Measurements from ENCODE around the gene ODF4. TPM values are rescaled to one million over a fixed set of nuclear protein-coding genes. Genes with fewer than 3 reads are reported as not detected.

Gene ODF4, protein sequence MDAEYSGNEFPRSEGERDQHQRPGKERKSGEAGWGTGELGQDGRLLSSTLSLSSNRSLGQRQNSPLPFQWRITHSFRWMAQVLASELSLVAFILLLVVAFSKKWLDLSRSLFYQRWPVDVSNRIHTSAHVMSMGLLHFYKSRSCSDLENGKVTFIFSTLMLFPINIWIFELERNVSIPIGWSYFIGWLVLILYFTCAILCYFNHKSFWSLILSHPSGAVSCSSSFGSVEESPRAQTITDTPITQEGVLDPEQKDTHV
- total RNA-seq (2012; rRNA removed) (not detected in 2 replicates), polyA plus RNA-seq (2012; rRNA removed) (not detected in 2 replicates), Bru-seq, nascent RNA (not detected), BruChase-seq, experiment 1, labeled RNA remaining after a 6-hour chase (not detected), BruChase-seq, experiment 2, labeled RNA remaining after a 2-hour chase (not detected)
- not detected in 2 replicates for polyA plus RNA-seq (2012; cell fraction: cytosol; rRNA removed)
- polyA plus RNA-seq (2012; cell fraction: nucleus; rRNA removed; ENCODE audit: low replicate concordance) = not detected in 2 replicates
- long read RNA-seq = 0 reads

DNA sequence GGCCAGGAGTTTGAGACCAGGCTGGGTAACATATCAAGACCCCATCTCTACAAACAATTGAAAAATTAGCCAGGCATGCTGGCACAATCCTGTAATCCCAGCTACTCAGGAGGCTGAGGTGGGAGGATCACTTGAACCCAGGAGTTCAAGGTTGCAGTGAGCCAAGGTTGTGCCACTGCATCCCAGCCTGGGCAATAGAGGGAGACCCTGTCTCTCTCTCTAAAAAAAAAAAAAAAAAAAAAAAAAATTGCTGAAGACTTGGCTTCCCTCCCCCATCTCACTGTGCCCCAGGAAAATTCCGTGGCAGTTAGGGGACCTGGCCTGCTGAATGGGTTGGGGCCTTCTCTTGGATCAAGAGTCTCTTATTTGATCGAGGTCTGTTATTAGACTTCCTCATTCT is at the start of gene ODF4:
Gene ODF4 (plus strand): TSS at position 301 of the 400 bp plus-strand sequence. CDS start 212 bp downstream, outside the sequence.
- Histone ChIP-seq H3K27ac (ENCODE audit: insufficient read depth, low read length) (no peak within 1 kb of the TSS), H2AK9ac (replicated peaks; ENCODE audit: low read depth, low read length, poor library complexity) (no peak within 1 kb of the TSS), H3K4me1 (ENCODE audit: control insufficient read depth, insufficient read depth, low read length) (no peaks in the 10 kb centered on the region), H3K4ac (ENCODE audit: low read depth, low read length) (no peak within 1 kb of the TSS), H2AK5ac (ENCODE audit: low read depth, low read length) (no peak within 1 kb of the TSS), H4K20me1 (ENCODE audit: insufficient read depth, low read length) (no peaks in the 10 kb centered on the region), H3K4me3 (ENCODE audit: insufficient read depth, low read depth, low read length) (no peak within 1 kb of the TSS), H3K79me1 (ENCODE audit: low read depth in 1 of 2, low read length in 2 of 2) (no peaks in the 10 kb centered on the region), H4K8ac (ENCODE audit: low read depth in 2 of 2, low read length in 2 of 2) (no peak within 1 kb of the TSS), H4K5ac (ENCODE audit: low read depth, low read length) (no peak within 1 kb of the TSS), H3K9me3 (ENCODE audit: control insufficient read depth, insufficient read depth, low read length) (no peaks in the 10 kb centered on the region), H3K27me3 (ENCODE audit: control insufficient read depth, insufficient read depth, low read length) (peaks cover 12% of the 10 kb centered on the region), H3K9me1 (ENCODE audit: insufficient read depth, low read length) (no peaks in the 10 kb centered on the region), H2BK15ac (ENCODE audit: low read depth, low read length) (no peak within 1 kb of the TSS), H3K14ac (replicated peaks; ENCODE audit: low read depth, low read length) (no peak within 1 kb of the TSS), H3K18ac (ENCODE audit: low read depth, low read length) (no peak within 1 kb of the TSS), H3K56ac (ENCODE audit: extremely low read depth, insufficient read depth, low read length) (no peak within 1 kb of the TSS), H2BK120ac (ENCODE audit: low read depth, low read length) (no peak within 1 kb of the TSS), H3K23ac (ENCODE audit: low read depth, low read length) (no peak within 1 kb of the TSS), H3K9ac (ENCODE audit: low read depth, low read length) (no peak within 1 kb of the TSS), H3K36me3 (ENCODE audit: control insufficient read depth, insufficient read depth, low read length) (no peaks in the 10 kb centered on the region), H2AFZ (replicated peaks; ENCODE audit: low read length, poor library complexity) (no peak within 1 kb of the TSS), H2BK5ac (ENCODE audit: low read depth, low read length, poor library complexity, severe bottlenecking) (no peak within 1 kb of the TSS), H4K91ac (ENCODE audit: insufficient read depth, low read depth, low read length) (no peak within 1 kb of the TSS), H2BK20ac (ENCODE audit: low read depth, low read length) (no peak within 1 kb of the TSS), H3K4me2 (ENCODE audit: low read depth, low read length) (no peak within 1 kb of the TSS)
- in situ Hi-C loops (cut with MboI; ENCODE audit: low sequenced_read_pairs) (no loop called here), intact Hi-C loops (cut with micrococcal nuclease) (no loop called here), dilution Hi-C loops (cut with HindIII; ENCODE audit: low sequenced_read_pairs, unreplicated experiment) (no loop called here)
- no TSS peak for BruUV-seq (replicated peaks)
- WGBS, 2 experiments (ENCODE audit: extremely low coverage in 2 of 2, insufficient read length in 1 of 2) = no CpG with 5 or more reads among the region's 2 CpGs
- no peak for ATAC-seq (ENCODE audit: low read depth)
- TF ChIP-seq, protein P1, sequence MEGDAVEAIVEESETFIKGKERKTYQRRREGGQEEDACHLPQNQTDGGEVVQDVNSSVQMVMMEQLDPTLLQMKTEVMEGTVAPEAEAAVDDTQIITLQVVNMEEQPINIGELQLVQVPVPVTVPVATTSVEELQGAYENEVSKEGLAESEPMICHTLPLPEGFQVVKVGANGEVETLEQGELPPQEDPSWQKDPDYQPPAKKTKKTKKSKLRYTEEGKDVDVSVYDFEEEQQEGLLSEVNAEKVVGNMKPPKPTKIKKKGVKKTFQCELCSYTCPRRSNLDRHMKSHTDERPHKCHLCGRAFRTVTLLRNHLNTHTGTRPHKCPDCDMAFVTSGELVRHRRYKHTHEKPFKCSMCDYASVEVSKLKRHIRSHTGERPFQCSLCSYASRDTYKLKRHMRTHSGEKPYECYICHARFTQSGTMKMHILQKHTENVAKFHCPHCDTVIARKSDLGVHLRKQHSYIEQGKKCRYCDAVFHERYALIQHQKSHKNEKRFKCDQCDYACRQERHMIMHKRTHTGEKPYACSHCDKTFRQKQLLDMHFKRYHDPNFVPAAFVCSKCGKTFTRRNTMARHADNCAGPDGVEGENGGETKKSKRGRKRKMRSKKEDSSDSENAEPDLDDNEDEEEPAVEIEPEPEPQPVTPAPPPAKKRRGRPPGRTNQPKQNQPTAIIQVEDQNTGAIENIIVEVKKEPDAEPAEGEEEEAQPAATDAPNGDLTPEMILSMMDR (conservative IDR thresholded peaks at IDR 0.05; ENCODE audit: low read depth, low read length) = no peak
- TF ChIP-seq RAD21 (IDR thresholded peaks at IDR 0.05; ENCODE audit: low read length) (no peak), MAFK (IDR thresholded peaks at IDR 0.05; ENCODE audit: low read depth, low read length) (no peak)
- DNase-seq = no peak
- ChIA-PET POLR2A (ENCODE audit: unreplicated experiment) (no interaction called here), CTCF (interaction anchor here (0.6 kb wide), 1 partner anchor 48 kb away, joined by 3 read pairs; no protein-coding TSS in a partner anchor)
